CD4-positive, alpha-beta memory T cell (primary cell): ENCODE measurements around the gene BIRC2. TPM values are rescaled to one million over a fixed set of nuclear protein-coding genes. Genes with fewer than 3 reads are reported as not detected.

Experiments
- CTCF ChIA-PET: fragments of 350-600 bp; sonication (Branson Sonifier 250); formaldehyde crosslinking; loops from one replicate; lab custom pipeline; 2021; ENCODE audit warnings: inconsistent platforms; ENCODE audit not compliant: partially characterized antibody; lab: Charles Lee
- POLR2A ChIA-PET: fragments of 350-600 bp; sonication (Branson Sonifier 250); formaldehyde crosslinking; loops from one replicate; lab custom pipeline; 2021; ENCODE audit not compliant: partially characterized antibody; lab: Charles Lee
- DNase-seq, 5 donors: peaks; one replicate each; pipeline versions ENCODE4 v3.0.0 to v3.0.0-alpha.2; 2020 to 2022; ENCODE audit warnings: mixed read lengths in 1 of 5
- H3K27ac ChIP-seq: one replicate; pipeline ENCODE4 v1.7.0; 2013; ENCODE audit warnings: low read depth, low read length
- H3K27me3 ChIP-seq: 2 replicates; pipeline ENCODE4 v1.7.0; 2013; ENCODE audit warnings: mild to moderate bottlenecking, low read length, moderate library complexity; ENCODE audit not compliant: insufficient read depth
- H3K36me3 ChIP-seq: 2 replicates; pipeline ENCODE4 v1.7.0; 2013; ENCODE audit warnings: mild to moderate bottlenecking, low read length, moderate library complexity; ENCODE audit not compliant: insufficient read depth
- H3K4me1 ChIP-seq: 2 replicates; pipeline ENCODE4 v1.7.0; 2013; ENCODE audit warnings: mild to moderate bottlenecking, low read length, moderate library complexity; ENCODE audit not compliant: insufficient read depth
- H3K4me3 ChIP-seq, 2 donors: one replicate each; pipeline ENCODE4 v1.7.0; 2013; ENCODE audit warnings: low read length in 2 of 2, mild to moderate bottlenecking in 1 of 2
- H3K9me3 ChIP-seq, 2 donors: one replicate each; pipeline ENCODE4 v1.7.0; 2013; ENCODE audit warnings: low read length in 2 of 2, control low read depth in 1 of 2; ENCODE audit not compliant: control insufficient read depth in 1 of 2
- H3K27ac Mint-ChIP-seq, 7 donors: one replicate each; pipeline ENCODE4 v1.8.0; 2020 to 2021; ENCODE audit warnings: mixed read lengths in 7 of 7, mild to moderate bottlenecking in 6 of 7, inconsistent platforms in 3 of 7, moderate library complexity in 3 of 7
- H3K27me3 Mint-ChIP-seq, 2 donors: one replicate each; pipeline ENCODE4 v1.8.0; 2020 to 2021; ENCODE audit warnings: mixed read lengths in 2 of 2
- H3K36me3 Mint-ChIP-seq, 2 donors: one replicate each; pipeline ENCODE4 v1.8.0; 2020 to 2021; ENCODE audit warnings: mixed read lengths in 2 of 2, inconsistent platforms in 1 of 2, mild to moderate bottlenecking in 1 of 2
- H3K4me1 Mint-ChIP-seq, 4 donors: one replicate each; pipeline ENCODE4 v1.8.0; 2020 to 2021; ENCODE audit warnings: mixed read lengths in 4 of 4, mild to moderate bottlenecking in 1 of 4
- H3K4me3 Mint-ChIP-seq, 8 donors: one replicate each; pipeline ENCODE4 v1.8.0; 2020 to 2021; ENCODE audit warnings: mixed read lengths in 8 of 8, mild to moderate bottlenecking in 7 of 8, moderate library complexity in 6 of 8, inconsistent platforms in 3 of 8
- H3K9me3 Mint-ChIP-seq, 8 donors: one replicate each; pipeline ENCODE4 v1.8.0; 2020 to 2021; ENCODE audit warnings: mixed read lengths in 8 of 8, mild to moderate bottlenecking in 5 of 8, inconsistent platforms in 3 of 8, moderate library complexity in 1 of 8
- intact Hi-C: fragments of 100-400 bp; cut with micrococcal nuclease; formaldehyde crosslinking; loops from one replicate; pipeline ENCODE4 v1.15.1; 2023
- polyA plus RNA-seq, 2 donors: library from polyadenylated mRNA; unstranded; fragments of 300-500 nt; fragmentation: Illumina TruSeq; gene quantifications; one replicate each; pipeline ENCODE4 v1.2.3, GENCODE V29; 2021
- total RNA-seq, 2 experiments: library from RNA; stranded (reverse); gene quantifications; one replicate each; pipeline ENCODE4 v1.2.3, GENCODE V29; 2021

The BIRC2 gene
- total and polyA plus RNA-seq, 4 experiments from 2014 or later = 28.8 to 61.2 (median 47.1) TPM

- no peaks in the 10 kb centered on the region for H3K27me3 ChIP-seq
- intact Hi-C loops = no loop called here
- peaks cover 13 to 21% of the 10 kb centered on the region in 2 donors for H3K36me3 Mint-ChIP-seq
- peaks cover 0 to 4% (median 0%) of the 10 kb centered on the region in 8 donors for H3K9me3 Mint-ChIP-seq
- CTCF ChIA-PET = interaction anchor here (4.2 to 18.2 kb wide), 2 partner anchors 8 to 21 kb away, joined by 31 to 654 read pairs; no protein-coding TSS in a partner anchor
- H3K9me3 ChIP-seq = no peaks in the 10 kb centered on the region
- DNase-seq = no peak
- H3K4me1 Mint-ChIP-seq = peaks cover 40 to 73% (median 56%) of the 10 kb centered on the region in 4 donors
- peak overlapping the region; percentile 95 for H3K27ac ChIP-seq
- POLR2A ChIA-PET = interaction anchor here (1.0 to 5.3 kb wide), 5 partner anchors 9 to 27 kb away, joined by 3 to 27 read pairs (median 16); no protein-coding TSS in a partner anchor
- H3K4me1 ChIP-seq = peaks cover 60% of the 10 kb centered on the region
- H3K4me3 Mint-ChIP-seq = peak overlapping the region in 5 of 8 donors; percentile 17 to 59 (median 39)
- H3K27ac Mint-ChIP-seq = peak overlapping the region; percentile 83 to 99 (median 97)
- no peaks in the 10 kb centered on the region for H3K27me3 Mint-ChIP-seq
- H3K36me3 ChIP-seq = no peaks in the 10 kb centered on the region
- H3K4me3 ChIP-seq = no peak overlapping the region
Observed at GRCh38 chr11:102314784-102315183, 32.2 kb upstream of the BIRC2 start.

GRCh38 chr11:102316346-102316904, 30.6 kb upstream of the BIRC2 start:
- Histone ChIP-seq H3K4me1 (peaks cover 58% of the 10 kb centered on the region), H3K9me3 (no peaks in the 10 kb centered on the region), H3K27ac (peak overlapping the region; percentile 95), H3K36me3 (no peaks in the 10 kb centered on the region), H3K27me3 (no peaks in the 10 kb centered on the region), H3K4me3 (peak overlapping the region in 1 of 2 donors; percentile 94)
- DNase-seq = peak in 4 of 5 donors; percentile 46 to 64 (median 52)
- intact Hi-C loops = loop anchor here (2.0 kb wide), 1 partner anchor 48 kb away; no protein-coding TSS in a partner anchor
- H3K4me1 Mint-ChIP-seq = peaks cover 44 to 76% (median 56%) of the 10 kb centered on the region in 4 donors
- H3K9me3 Mint-ChIP-seq = peaks cover 0 to 4% (median 0%) of the 10 kb centered on the region in 8 donors
- peaks cover 22 to 32% of the 10 kb centered on the region in 2 donors for H3K36me3 Mint-ChIP-seq
- peak overlapping the region; percentile 90 to 100 (median 96) for H3K4me3 Mint-ChIP-seq
- peak overlapping the region; percentile 90 to 99 (median 99) for H3K27ac Mint-ChIP-seq
- POLR2A ChIA-PET = interaction anchor here (1.0 to 6.0 kb wide), 6 partner anchors 9 to 135 kb away, joined by 3 to 149 read pairs (median 12); no protein-coding TSS in a partner anchor
- CTCF ChIA-PET = interaction anchor here (1.0 to 18.2 kb wide), 4 partner anchors 10 to 137 kb away, joined by 4 to 654 read pairs (median 22); partner anchors contain the start of gene TMEM123
- no peaks in the 10 kb centered on the region for H3K27me3 Mint-ChIP-seq

GRCh38 chr11:102317099-102317767, 29.8 kb upstream of the BIRC2 start, which contains the start of gene BIRC3:
Gene BIRC3, plus strand, starts transcription at chr11:102317484. Its CDS starts 7,026 bp downstream, at chr11:102324510.
- H3K9me3 ChIP-seq = no peaks in the 10 kb centered on the region
- H3K4me3 Mint-ChIP-seq = peak within 1 kb of the TSS; percentile 90 to 100 (median 96)
- H3K4me1 Mint-ChIP-seq = peaks cover 46 to 81% (median 58%) of the 10 kb centered on the region in 4 donors
- peak within 1 kb of the TSS; percentile 90 to 99 (median 99) for H3K27ac Mint-ChIP-seq
- H3K9me3 Mint-ChIP-seq = peaks cover 0 to 4% (median 0%) of the 10 kb centered on the region in 8 donors
- H3K27me3 Mint-ChIP-seq = no peaks in the 10 kb centered on the region
- peaks cover 59% of the 10 kb centered on the region for H3K4me1 ChIP-seq
- no peaks in the 10 kb centered on the region for H3K36me3 ChIP-seq
- intact Hi-C loops = loop anchor here (1.0 to 2.0 kb wide), 4 partner anchors 11 to 136 kb away; partner anchors contain the start of gene BIRC2
- H3K27ac ChIP-seq = peak within 1 kb of the TSS; percentile 95
- ChIA-PET CTCF (interaction anchor here (1.0 to 18.2 kb wide), 6 partner anchors 9 to 349 kb away, joined by 4 to 654 read pairs (median 22); partner anchors contain the start of gene TMEM123), POLR2A (interaction anchor here (1.0 to 6.0 kb wide), 12 partner anchors 8 to 135 kb away, joined by 3 to 149 read pairs (median 7); no protein-coding TSS in a partner anchor)
- DNase-seq = peak; percentile 93 to 99 (median 96)
- H3K27me3 ChIP-seq = no peaks in the 10 kb centered on the region
- H3K36me3 Mint-ChIP-seq = peaks cover 28 to 40% of the 10 kb centered on the region in 2 donors
- H3K4me3 ChIP-seq = peak within 1 kb of the TSS; percentile 94 to 96

GRCh38 chr11:102317768-102318103, 29.3 kb upstream of the BIRC2 start:
- peak overlapping the region; percentile 90 to 100 (median 96) for H3K4me3 Mint-ChIP-seq

GRCh38 chr11:102318469-102318868, 28.5 kb upstream of the BIRC2 start:
- H3K4me3 Mint-ChIP-seq = peak overlapping the region; percentile 90 to 100 (median 96)
- peaks cover 42 to 77% (median 55%) of the 10 kb centered on the region in 4 donors for H3K4me1 Mint-ChIP-seq
- H3K36me3 Mint-ChIP-seq = peaks cover 36 to 48% of the 10 kb centered on the region in 2 donors
- intact Hi-C loops = loop anchor here (1.0 kb wide), 2 partner anchors 24 to 30 kb away; no protein-coding TSS in a partner anchor
- H3K27me3 ChIP-seq = no peaks in the 10 kb centered on the region
- ChIA-PET CTCF (interaction anchor here (0.8 to 18.2 kb wide), 10 partner anchors 9 to 348 kb away, joined by 3 to 654 read pairs (median 4); no protein-coding TSS in a partner anchor), POLR2A (interaction anchor here (0.7 to 6.0 kb wide), 13 partner anchors 11 to 133 kb away, joined by 3 to 149 read pairs (median 7); no protein-coding TSS in a partner anchor)
- no peaks in the 10 kb centered on the region for H3K36me3 ChIP-seq
- peak overlapping the region; percentile 90 to 99 (median 99) for H3K27ac Mint-ChIP-seq
- H3K9me3 Mint-ChIP-seq = peaks cover 0 to 4% (median 0%) of the 10 kb centered on the region in 8 donors
- H3K4me3 ChIP-seq = peak overlapping the region; percentile 94 to 96
- H3K9me3 ChIP-seq = no peaks in the 10 kb centered on the region
- DNase-seq = peak; percentile 64 to 85 (median 67)
- H3K27ac ChIP-seq = peak overlapping the region; percentile 95
- peaks cover 59% of the 10 kb centered on the region for H3K4me1 ChIP-seq
- H3K27me3 Mint-ChIP-seq = no peaks in the 10 kb centered on the region

More at GRCh38 chr11:102317768-102318103, 29.3 kb upstream of the BIRC2 start:
- Histone ChIP-seq H3K9me3 (no peaks in the 10 kb centered on the region), H3K27me3 (no peaks in the 10 kb centered on the region), H3K27ac (peak overlapping the region; percentile 95), H3K36me3 (no peaks in the 10 kb centered on the region), H3K4me3 (peak overlapping the region; percentile 94 to 96), H3K4me1 (peaks cover 59% of the 10 kb centered on the region)
- POLR2A ChIA-PET = interaction anchor here (0.9 to 6.0 kb wide), 12 partner anchors 11 to 134 kb away, joined by 3 to 149 read pairs (median 7); no protein-coding TSS in a partner anchor
- CTCF ChIA-PET = interaction anchor here (1.1 to 18.2 kb wide), 8 partner anchors 9 to 349 kb away, joined by 3 to 654 read pairs (median 6); no protein-coding TSS in a partner anchor
- peaks cover 46 to 81% (median 58%) of the 10 kb centered on the region in 4 donors for H3K4me1 Mint-ChIP-seq
- H3K27me3 Mint-ChIP-seq = no peaks in the 10 kb centered on the region
- no peak for DNase-seq
- H3K36me3 Mint-ChIP-seq = peaks cover 33 to 45% of the 10 kb centered on the region in 2 donors
- peaks cover 0 to 4% (median 0%) of the 10 kb centered on the region in 8 donors for H3K9me3 Mint-ChIP-seq
- H3K27ac Mint-ChIP-seq = peak overlapping the region; percentile 90 to 99 (median 99)
- intact Hi-C loops = loop anchor here (1.0 to 2.0 kb wide), 6 partner anchors 11 to 136 kb away; partner anchors contain the start of gene BIRC2

- peaks cover 59% of the 10 kb centered on the region for H3K4me1 ChIP-seq
- peak overlapping the region; percentile 90 to 100 (median 96) for H3K4me3 Mint-ChIP-seq
- H3K9me3 Mint-ChIP-seq = peaks cover 0 to 4% (median 0%) of the 10 kb centered on the region in 8 donors
- POLR2A ChIA-PET = interaction anchor here (0.9 to 6.0 kb wide), 10 partner anchors 12 to 132 kb away, joined by 3 to 149 read pairs (median 9); partner anchors contain the start of gene BIRC2
- no peaks in the 10 kb centered on the region for H3K27me3 ChIP-seq
- no peaks in the 10 kb centered on the region for H3K27me3 Mint-ChIP-seq
- no peaks in the 10 kb centered on the region for H3K9me3 ChIP-seq
- peak overlapping the region; percentile 94 to 96 for H3K4me3 ChIP-seq
- H3K36me3 ChIP-seq = peaks cover 3% of the 10 kb centered on the region
- H3K36me3 Mint-ChIP-seq = peaks cover 42 to 55% of the 10 kb centered on the region in 2 donors
- intact Hi-C loops = no loop called here
- peaks cover 42 to 78% (median 54%) of the 10 kb centered on the region in 4 donors for H3K4me1 Mint-ChIP-seq
- peak overlapping the region; percentile 95 for H3K27ac ChIP-seq
- DNase-seq = no peak
- peak overlapping the region; percentile 86 to 99 (median 99) for H3K27ac Mint-ChIP-seq
- CTCF ChIA-PET = interaction anchor here (0.7 to 18.2 kb wide), 4 partner anchors 12 to 51 kb away, joined by 3 to 654 read pairs (median 13); no protein-coding TSS in a partner anchor
Observed at GRCh38 chr11:102319544-102319943, 27.5 kb upstream of the BIRC2 start.
